HPDE6-E6E7 (cell line): ENCODE data around the gene MUC22.
A peak's percentile ranks its signal among the peaks of the same experiment; 100 is the strongest.
"Not testable (repeated sequence)": the region's sequence is repeated elsewhere in the genome, so short reads cannot be mapped to it uniquely, and the experiment has no call there.

Experiments used
- DNase-seq: peaks from one replicate; pipeline ENCODE4 v3.0.0; 2011; ENCODE audit warnings: missing footprints; ENCODE audit errors: extremely low spot score

The MUC22 gene

GRCh38 chr6:31037682-31038081 is 27.4 kb downstream of the MUC22 start:
- DNase-seq: no peak

- no peak for DNase-seq
These were observed 28.3 kb downstream of the MUC22 start for GRCh38 chr6:31038559-31038958.

- no peak for DNase-seq
These were observed 30.5 kb downstream of the MUC22 start for GRCh38 chr6:31040801-31041200.

GRCh38 chr6:31041372-31041974 is 31.2 kb downstream of the MUC22 start:
- no peak for DNase-seq

- peak; percentile 37 for DNase-seq
These were observed 32.5 kb downstream of the MUC22 start for GRCh38 chr6:31042806-31043205.

GRCh38 chr6:31048099-31048498 is 37.8 kb downstream of the MUC22 start:
- DNase-seq: no peak

GRCh38 chr6:31049518-31049917 is 39.2 kb downstream of the MUC22 start:
- no peak for DNase-seq

GRCh38 chr6:31053187-31053586 is 42.9 kb downstream of the MUC22 start:
- DNase-seq: not testable (repeated sequence)

- no peak for DNase-seq
These were observed 43.6 kb downstream of the MUC22 start for GRCh38 chr6:31053873-31054272.

- DNase-seq: peak; percentile 70
These were observed 45.2 kb downstream of the MUC22 start for GRCh38 chr6:31055441-31055840.

- DNase-seq: no peak
These were observed 47.2 kb downstream of the MUC22 start for GRCh38 chr6:31057426-31058003.

GRCh38 chr6:31058128-31058894 is 48.0 kb downstream of the MUC22 start:
- peak; percentile 85 for DNase-seq

GRCh38 chr6:31060145-31060544 is 49.9 kb downstream of the MUC22 start:
- no peak for DNase-seq

GRCh38 chr6:31063906-31064435 is 53.7 kb downstream of the MUC22 start:
- DNase-seq: no peak

GRCh38 chr6:31065556-31065955 is 55.3 kb downstream of the MUC22 start:
- no peak for DNase-seq

- not testable (repeated sequence) for DNase-seq
These were observed 56.8 kb downstream of the MUC22 start for GRCh38 chr6:31067028-31067427.

- DNase-seq: not testable (repeated sequence)
These were observed 57.8 kb downstream of the MUC22 start for GRCh38 chr6:31067891-31068668.

- DNase-seq: peak; percentile 79
These were observed 58.5 kb downstream of the MUC22 start for GRCh38 chr6:31068669-31069340.

- DNase-seq: peak; percentile 79
These were observed 60.5 kb downstream of the MUC22 start for GRCh38 chr6:31070711-31071197.

- no peak for DNase-seq
These were observed 64.1 kb downstream of the MUC22 start for GRCh38 chr6:31074401-31074800.

GRCh38 chr6:31075528-31075927 is 65.3 kb downstream of the MUC22 start:
- DNase-seq: no peak
